Measurements from ENCODE around the gene ARFGAP2. TPM values are rescaled to one million over a fixed set of nuclear protein-coding genes. Genes with fewer than 3 reads are reported as not detected.
"Not testable (repeated sequence)": the region's sequence is repeated elsewhere in the genome, so short reads cannot be mapped to it uniquely, and the experiment has no call there.

ARFGAP2 gene
- total RNA-seq, 4 donors from 2014 or later = 105 to 239 (median 157) TPM

- no peak for DNase-seq (ENCODE audit: low spot score in 2 of 2)
- no peak overlapping the region for H3K4me3 ChIP-seq (ENCODE audit: low read depth, poor library complexity, severe bottlenecking)
- WGBS, 2 donors = 86 to 90% methylated on average over 7 of the region's 7 CpGs
- intact Hi-C loops (cut with DNase I; ENCODE audit: low total_unique reads) = no loop called here
- TF ChIP-seq CTCF (IDR thresholded peaks at IDR 0.05) = no peak
- no peak for TF ChIP-seq POLR2A (IDR thresholded peaks at IDR 0.05)
Observed at GRCh38 chr11:47125083-47125482, 51.6 kb downstream of the ARFGAP2 start.

GRCh38 chr11:47124675-47125074, 52.0 kb downstream of the ARFGAP2 start:
- TF ChIP-seq CTCF (IDR thresholded peaks at IDR 0.05) = no peak
- TF ChIP-seq POLR2A (IDR thresholded peaks at IDR 0.05) = no peak
- DNase-seq (ENCODE audit: low spot score in 2 of 2) = no peak
- WGBS, 2 donors = 34 to 42% methylated on average over 1 of the region's 1 CpG
- no peak overlapping the region for H3K4me3 ChIP-seq (ENCODE audit: low read depth, poor library complexity, severe bottlenecking)
- intact Hi-C loops (cut with DNase I; ENCODE audit: low total_unique reads) = no loop called here

GRCh38 chr11:47123094-47123493, 53.6 kb downstream of the ARFGAP2 start:
- H3K4me3 ChIP-seq (ENCODE audit: low read depth, poor library complexity, severe bottlenecking) = no peak overlapping the region
- WGBS, 2 donors = 82 to 83% methylated on average over 2 of the region's 2 CpGs
- TF ChIP-seq POLR2A (IDR thresholded peaks at IDR 0.05) (no peak), CTCF (IDR thresholded peaks at IDR 0.05) (no peak)
- intact Hi-C loops (cut with DNase I; ENCODE audit: low total_unique reads) = no loop called here
- DNase-seq (ENCODE audit: low spot score in 2 of 2) = no peak

- TF ChIP-seq POLR2A (IDR thresholded peaks at IDR 0.05) (no peak), CTCF (IDR thresholded peaks at IDR 0.05) (no peak)
- no peak for DNase-seq (ENCODE audit: low spot score in 2 of 2)
- H3K4me3 ChIP-seq (ENCODE audit: low read depth, poor library complexity, severe bottlenecking) = no peak overlapping the region
- 63 to 78% methylated on average over 2 of the region's 2 CpGs for WGBS, 2 donors
- intact Hi-C loops (cut with DNase I; ENCODE audit: low total_unique reads) = no loop called here
Observed at GRCh38 chr11:47121731-47122130, 54.9 kb downstream of the ARFGAP2 start.

GRCh38 chr11:47121056-47121455, 55.6 kb downstream of the ARFGAP2 start:
- no peak overlapping the region for H3K4me3 ChIP-seq (ENCODE audit: low read depth, poor library complexity, severe bottlenecking)
- intact Hi-C loops (cut with DNase I; ENCODE audit: low total_unique reads) = no loop called here
- DNase-seq (ENCODE audit: low spot score in 2 of 2) = no peak
- TF ChIP-seq CTCF (IDR thresholded peaks at IDR 0.05) = no peak
- TF ChIP-seq POLR2A (IDR thresholded peaks at IDR 0.05) = no peak
- 87 to 89% methylated on average over 2 of the region's 2 CpGs for WGBS, 2 donors

GRCh38 chr11:47118958-47119688, 57.6 kb downstream of the ARFGAP2 start:
- peak; percentile 86 to 92 for DNase-seq (ENCODE audit: low spot score in 2 of 2)
- 42 to 48% methylated on average over 17 to 20 of the region's 20 CpGs for whole genome bisulfite sequencing, 2 donors
- intact Hi-C loops (cut with DNase I; ENCODE audit: low total_unique reads); H3K4me3 ChIP-seq (ENCODE audit: low read depth, poor library complexity, severe bottlenecking): not testable (repeated sequence)

Small RNA genes within 50 kb of the gene (microRNA-seq; reads per million reads assigned to microRNA genes)
- gene MIR6745 (ENCODE audit: borderline number of aligned reads in 1 of 2, borderline replicate concordance in 2 of 2) = 0 reads per million in 2 donors

Other genes starting within 250 kb of the ARFGAP2 start
- gene CSTPP1, start 240.1 kb downstream of the ARFGAP2 start, total RNA-seq = 10 to 100 TPM; 47.5 to 87.6 (median 57.7) TPM
- 10 to 100 TPM; 47.7 to 73.5 (median 58.4) TPM for gene PACSIN3, start 9.6 kb upstream of the ARFGAP2 start, total RNA-seq
- 10 to 100 TPM; 53.2 to 85.7 (median 66.0) TPM for gene DDB2, start 38.1 kb upstream of the ARFGAP2 start, total RNA-seq
- gene ACP2, start 71.9 kb upstream of the ARFGAP2 start, total RNA-seq = 10 to 100 TPM; 20.2 to 38.9 (median 21.9) TPM
- gene NR1H3, start 81.1 kb upstream of the ARFGAP2 start, total RNA-seq = 10 to 100 TPM; 18.5 to 34.6 (median 23.4) TPM
- 10 to 100 TPM; 43.2 to 65.5 (median 51.5) TPM for gene MADD, start 93.3 kb upstream of the ARFGAP2 start, total RNA-seq
- not detected for gene MYBPC3, start 175.8 kb upstream of the ARFGAP2 start, total RNA-seq
- gene SPI1, start 201.7 kb upstream of the ARFGAP2 start, total RNA-seq = 10 to 100 TPM in 2 of 4 donors, 1 to 10 TPM in 2; 7.7 to 13.4 (median 10.6) TPM
- 10 to 100 TPM; 22.9 to 59.2 (median 46.4) TPM for gene SLC39A13, start 231.7 kb upstream of the ARFGAP2 start, total RNA-seq
- 100 to 1,000 TPM in 3 of 4 donors, 10 to 100 TPM in 1; 81.0 to 164 (median 118) TPM for gene PSMC3, start 249.6 kb upstream of the ARFGAP2 start, total RNA-seq